Posterior vena cava (tissue), 2 donors: Measurements from ENCODE around the gene TRIM74. TPM values are rescaled to one million over a fixed set of nuclear protein-coding genes. Genes with fewer than 3 reads are reported as not detected.
"Not testable (repeated sequence)": the region's sequence is repeated elsewhere in the genome, so short reads cannot be mapped to it uniquely, and the experiment has no call there.

Experiments
- DNase-seq: peaks from one replicate; pipeline ENCODE4 v3.0.0-alpha.2; 2020; ENCODE audit warnings: low spot score
- intact Hi-C, 2 donors: fragments of 100-400 bp; cut with DNase I; formaldehyde crosslinking; loops; one replicate each; pipeline versions ENCODE4 v1.14.1 to v1.14.2; 2022 to 2023
- total RNA-seq, 2 donors: library from RNA; stranded (reverse); fragmentation: NEBNext Ultra II Directional; extraction: Animal tissue kit (Norgen Biotek cat#: 25700); gene quantifications; one replicate each; pipeline ENCODE4 v1.2.1, GENCODE V29; 2021
- donor health status: DM: yes; HTN: yes; CAD: no.
- donor health status: DM: yes; HTN: yes; CAD: no.

TRIM74 gene
- total RNA-seq, 2 donors from 2014 or later, result 0.33 TPM; not detected in 1

- intact Hi-C loops, DNase-seq: not testable (repeated sequence)
Measured at GRCh38 chr7:72961346-72961650, 8.0 kb downstream of the TRIM74 start.

- intact Hi-C loops, DNase-seq: not testable (repeated sequence)
Measured at GRCh38 chr7:72960626-72961345, 8.5 kb downstream of the TRIM74 start.

- DNase-seq, intact Hi-C loops: not testable (repeated sequence)
Measured at GRCh38 chr7:72960029-72960428, 9.2 kb downstream of the TRIM74 start.

- intact Hi-C loops, result not testable (repeated sequence)
- peak; percentile 46 for DNase-seq
Measured at GRCh38 chr7:72954563-72955198, 14.6 kb downstream of the TRIM74 start.

GRCh38 chr7:72953901-72954562, 15.2 kb downstream of the TRIM74 start:
- DNase-seq, intact Hi-C loops: not testable (repeated sequence)

- intact Hi-C loops, DNase-seq: not testable (repeated sequence)
Measured at GRCh38 chr7:72950432-72950831, 18.8 kb downstream of the TRIM74 start.

- intact Hi-C loops, DNase-seq: not testable (repeated sequence)
Measured at GRCh38 chr7:72949686-72950085, 19.6 kb downstream of the TRIM74 start.

- DNase-seq, intact Hi-C loops: not testable (repeated sequence)
Measured at GRCh38 chr7:72949276-72949675, 20.0 kb downstream of the TRIM74 start.

GRCh38 chr7:72948714-72949113, 20.6 kb downstream of the TRIM74 start:
- intact Hi-C loops, DNase-seq: not testable (repeated sequence)

GRCh38 chr7:72946130-72946745, 23.0 kb downstream of the TRIM74 start:
- intact Hi-C loops, DNase-seq: not testable (repeated sequence)

GRCh38 chr7:72945597-72945996, 23.7 kb downstream of the TRIM74 start:
- intact Hi-C loops, DNase-seq: not testable (repeated sequence)

GRCh38 chr7:72944937-72945336, 24.3 kb downstream of the TRIM74 start:
- intact Hi-C loops, result not testable (repeated sequence)

GRCh38 chr7:72942956-72943355, 26.3 kb downstream of the TRIM74 start:
- DNase-seq, intact Hi-C loops: not testable (repeated sequence)

More at GRCh38 chr7:72944937-72945336, 24.3 kb downstream of the TRIM74 start:
- DNase-seq, result not testable (repeated sequence)

GRCh38 chr7:72942022-72942705, 27.1 kb downstream of the TRIM74 start:
- intact Hi-C loops, DNase-seq: not testable (repeated sequence)

- DNase-seq, intact Hi-C loops: not testable (repeated sequence)
Measured at GRCh38 chr7:72928216-72928615, 41.0 kb downstream of the TRIM74 start.

GRCh38 chr7:72927791-72928190, 41.5 kb downstream of the TRIM74 start:
- intact Hi-C loops, DNase-seq: not testable (repeated sequence)

- intact Hi-C loops, result no loop called here
- no peak for DNase-seq
Measured at GRCh38 chr7:72925546-72926120, 43.6 kb downstream of the TRIM74 start.

GRCh38 chr7:72924733-72925545, 44.3 kb downstream of the TRIM74 start, which contains the start of gene POM121:
TSS of gene POM121 (plus strand) at chr7:72925095. CDS start at chr7:72925122, 27 bp downstream.
- peak; percentile 96 for DNase-seq
- intact Hi-C loops, result no loop called here
